Measurements from ENCODE around the gene IGDCC3. TPM values are rescaled to one million over a fixed set of nuclear protein-coding genes. Genes with fewer than 3 reads are reported as not detected.

Gene IGDCC3
- total RNA-seq, 1 experiment from 2014 or later: not detected

- no peak for DNase-seq
- H3K4me3 Mint-ChIP-seq (ENCODE audit: low read depth, unreplicated experiment): peak overlapping the region; percentile 53
- H3K9me3 Mint-ChIP-seq (ENCODE audit: low read depth, unreplicated experiment): no peaks in the 10 kb centered on the region
- BruUV-seq (replicated peaks): no TSS peak
- TF ChIP-seq, protein P1, sequence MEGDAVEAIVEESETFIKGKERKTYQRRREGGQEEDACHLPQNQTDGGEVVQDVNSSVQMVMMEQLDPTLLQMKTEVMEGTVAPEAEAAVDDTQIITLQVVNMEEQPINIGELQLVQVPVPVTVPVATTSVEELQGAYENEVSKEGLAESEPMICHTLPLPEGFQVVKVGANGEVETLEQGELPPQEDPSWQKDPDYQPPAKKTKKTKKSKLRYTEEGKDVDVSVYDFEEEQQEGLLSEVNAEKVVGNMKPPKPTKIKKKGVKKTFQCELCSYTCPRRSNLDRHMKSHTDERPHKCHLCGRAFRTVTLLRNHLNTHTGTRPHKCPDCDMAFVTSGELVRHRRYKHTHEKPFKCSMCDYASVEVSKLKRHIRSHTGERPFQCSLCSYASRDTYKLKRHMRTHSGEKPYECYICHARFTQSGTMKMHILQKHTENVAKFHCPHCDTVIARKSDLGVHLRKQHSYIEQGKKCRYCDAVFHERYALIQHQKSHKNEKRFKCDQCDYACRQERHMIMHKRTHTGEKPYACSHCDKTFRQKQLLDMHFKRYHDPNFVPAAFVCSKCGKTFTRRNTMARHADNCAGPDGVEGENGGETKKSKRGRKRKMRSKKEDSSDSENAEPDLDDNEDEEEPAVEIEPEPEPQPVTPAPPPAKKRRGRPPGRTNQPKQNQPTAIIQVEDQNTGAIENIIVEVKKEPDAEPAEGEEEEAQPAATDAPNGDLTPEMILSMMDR (IDR thresholded peaks at IDR 0.05; ENCODE audit: unreplicated experiment): no peak
- CTCF ChIA-PET: interaction anchor here (1.0 to 3.3 kb wide), 6 partner anchors 15 to 80 kb away, joined by 3 to 55 read pairs (median 4); partner anchors contain the start of gene RNU5B-1
- H3K27me3 Mint-ChIP-seq (ENCODE audit: unreplicated experiment): peaks cover 82% of the 10 kb centered on the region
- H3K4me1 Mint-ChIP-seq (ENCODE audit: low read depth, unreplicated experiment): no peaks in the 10 kb centered on the region
- H3K36me3 Mint-ChIP-seq (ENCODE audit: insufficient read depth, unreplicated experiment): no peaks in the 10 kb centered on the region
- no peak overlapping the region for H3K27ac Mint-ChIP-seq (ENCODE audit: unreplicated experiment)
- intact Hi-C loops (cut with micrococcal nuclease; ENCODE audit: unreplicated experiment): no loop called here
Observed at GRCh38 chr15:65384505-65384894, 6.7 kb upstream of the IGDCC3 start.

- CTCF ChIA-PET: interaction anchor here (1.1 to 3.3 kb wide), 3 partner anchors 15 to 63 kb away, joined by 3 to 55 read pairs (median 6); no protein-coding TSS in a partner anchor
- H3K27ac Mint-ChIP-seq (ENCODE audit: unreplicated experiment): no peak overlapping the region
- intact Hi-C loops (cut with micrococcal nuclease; ENCODE audit: unreplicated experiment): no loop called here
- H3K27me3 Mint-ChIP-seq (ENCODE audit: unreplicated experiment): peaks cover 82% of the 10 kb centered on the region
- no peaks in the 10 kb centered on the region for H3K36me3 Mint-ChIP-seq (ENCODE audit: insufficient read depth, unreplicated experiment)
- H3K4me1 Mint-ChIP-seq (ENCODE audit: low read depth, unreplicated experiment): no peaks in the 10 kb centered on the region
- H3K9me3 Mint-ChIP-seq (ENCODE audit: low read depth, unreplicated experiment): no peaks in the 10 kb centered on the region
- DNase-seq: no peak
- no TSS peak for BruUV-seq (replicated peaks)
- no peak overlapping the region for H3K4me3 Mint-ChIP-seq (ENCODE audit: low read depth, unreplicated experiment)
- TF ChIP-seq, protein P1 (IDR thresholded peaks at IDR 0.05; ENCODE audit: unreplicated experiment): no peak
Observed at GRCh38 chr15:65383991-65384390, 6.2 kb upstream of the IGDCC3 start.

GRCh38 chr15:65383456-65383855, 5.7 kb upstream of the IGDCC3 start:
- no peak overlapping the region for H3K4me3 Mint-ChIP-seq (ENCODE audit: low read depth, unreplicated experiment)
- intact Hi-C loops (cut with micrococcal nuclease; ENCODE audit: unreplicated experiment): no loop called here
- peaks cover 82% of the 10 kb centered on the region for H3K27me3 Mint-ChIP-seq (ENCODE audit: unreplicated experiment)
- no peak for DNase-seq
- BruUV-seq (replicated peaks): no TSS peak
- no peak overlapping the region for H3K27ac Mint-ChIP-seq (ENCODE audit: unreplicated experiment)
- H3K9me3 Mint-ChIP-seq (ENCODE audit: low read depth, unreplicated experiment): no peaks in the 10 kb centered on the region
- TF ChIP-seq, protein P1 (IDR thresholded peaks at IDR 0.05; ENCODE audit: unreplicated experiment): no peak
- peaks cover 2% of the 10 kb centered on the region for H3K36me3 Mint-ChIP-seq (ENCODE audit: insufficient read depth, unreplicated experiment)
- no peaks in the 10 kb centered on the region for H3K4me1 Mint-ChIP-seq (ENCODE audit: low read depth, unreplicated experiment)
- CTCF ChIA-PET: interaction anchor here (1.1 to 3.3 kb wide), 3 partner anchors 14 to 63 kb away, joined by 3 to 55 read pairs (median 6); no protein-coding TSS in a partner anchor

- intact Hi-C loops (cut with micrococcal nuclease; ENCODE audit: unreplicated experiment): no loop called here
- no peak overlapping the region for H3K4me3 Mint-ChIP-seq (ENCODE audit: low read depth, unreplicated experiment)
- no peaks in the 10 kb centered on the region for H3K4me1 Mint-ChIP-seq (ENCODE audit: low read depth, unreplicated experiment)
- H3K27me3 Mint-ChIP-seq (ENCODE audit: unreplicated experiment): peaks cover 82% of the 10 kb centered on the region
- H3K27ac Mint-ChIP-seq (ENCODE audit: unreplicated experiment): no peak overlapping the region
- H3K9me3 Mint-ChIP-seq (ENCODE audit: low read depth, unreplicated experiment): no peaks in the 10 kb centered on the region
- TF ChIP-seq, protein P1 (IDR thresholded peaks at IDR 0.05; ENCODE audit: unreplicated experiment): no peak
- DNase-seq: no peak
- no TSS peak for BruUV-seq (replicated peaks)
- H3K36me3 Mint-ChIP-seq (ENCODE audit: insufficient read depth, unreplicated experiment): peaks cover 6% of the 10 kb centered on the region
- CTCF ChIA-PET: interaction anchor here (2.4 to 3.3 kb wide), 2 partner anchors 14 to 62 kb away, joined by 6 to 55 read pairs; no protein-coding TSS in a partner anchor
Observed at GRCh38 chr15:65382921-65383320, 5.1 kb upstream of the IGDCC3 start.

Measured in Calu3 (cell line).